Body of pancreas (tissue), 4 donors: ENCODE measurements around the gene PTPRN2. TPM values are rescaled to one million over a fixed set of nuclear protein-coding genes. Genes with fewer than 3 reads are reported as not detected.

Experiments used
- ATAC-seq: fragments of 150-250 bp; one replicate; pipeline ENCODE4 v1.9.1; 2016
- DNase-seq, 4 donors: peaks; one replicate each; pipeline ENCODE4 v3.0.0-alpha.2; 2019
- H3K27ac ChIP-seq, 4 donors: fragments of 200-600 bp; sonication (generic); 1 replicate in 3 of 4; 2 replicates in 1 of 4; pipeline versions ENCODE4 v1.5.1 to v1.6.1; 2016 to 2019; ENCODE audit warnings: mild to moderate bottlenecking in 1 of 4, mixed read lengths in 1 of 4, moderate library complexity in 1 of 4
- H3K27me3 ChIP-seq, 2 donors: fragments of 200-600 bp; sonication (generic); one replicate each; pipeline ENCODE4 v1.6.0; 2016; ENCODE audit warnings: mild to moderate bottlenecking in 1 of 2
- H3K36me3 ChIP-seq, 2 donors: fragments of 200-600 bp; sonication (generic); replicated peaks in 1 of 2; 2 replicates each; pipeline ENCODE4 v1.5.1; 2016; ENCODE audit warnings: low read depth in 2 of 2; ENCODE audit not compliant: insufficient read depth in 1 of 2
- H3K4me1 ChIP-seq: fragments of 200-600 bp; sonication (generic); one replicate; pipeline ENCODE4 v1.6.0; 2016
- H3K4me3 ChIP-seq, 2 donors: fragments of 200-600 bp; sonication (generic); 1 replicate in 1 of 2; 2 replicates in 1 of 2; pipeline ENCODE4 v1.5.1; 2016 to 2019
- H3K9me3 ChIP-seq, 3 donors: fragments of 200-600 bp; sonication (generic); 1 replicate in 2 of 3; 2 replicates in 1 of 3; pipeline ENCODE4 v1.5.1; 2016
- CTCF ChIP-seq, 7 experiments: fragments of 450-650 bp in 4 of 7; fragments of 200-600 bp in 3 of 7; sonication (generic) in 3 of 7; IDR thresholded peaks; one replicate each; pipeline ENCODE4 v1.5.1; 2016 to 2019; ENCODE audit warnings: antibody characterized with exemption in 7 of 7
- POLR2A ChIP-seq, 3 donors: fragments of 450-650 bp; IDR thresholded peaks; one replicate each; pipeline ENCODE4 v1.6.1; 2016; ENCODE audit warnings: antibody characterized with exemption in 3 of 3, mild to moderate bottlenecking in 2 of 3
- WGBS, 2 donors: methylation state at CpG; one replicate each; pipeline ENCODE4 v1.1.5; 2017; 5-methylcytosine and 5-hydroxymethylcytosine counted together
- intact Hi-C: fragments of 100-400 bp; cut with DNase I; formaldehyde crosslinking; loops from one replicate; pipeline ENCODE4 v1.15.1; 2023
- total RNA-seq, 2 donors: library from RNA; depleted of rRNA; stranded (reverse); fragments of >200 nt; gene quantifications; one replicate each; pipeline ENCODE4 v1.1.0, GENCODE V29; 2016

Gene PTPRN2
- total RNA-seq, 2 donors from 2014 or later, result 31.6 to 76.1 TPM

DNA sequence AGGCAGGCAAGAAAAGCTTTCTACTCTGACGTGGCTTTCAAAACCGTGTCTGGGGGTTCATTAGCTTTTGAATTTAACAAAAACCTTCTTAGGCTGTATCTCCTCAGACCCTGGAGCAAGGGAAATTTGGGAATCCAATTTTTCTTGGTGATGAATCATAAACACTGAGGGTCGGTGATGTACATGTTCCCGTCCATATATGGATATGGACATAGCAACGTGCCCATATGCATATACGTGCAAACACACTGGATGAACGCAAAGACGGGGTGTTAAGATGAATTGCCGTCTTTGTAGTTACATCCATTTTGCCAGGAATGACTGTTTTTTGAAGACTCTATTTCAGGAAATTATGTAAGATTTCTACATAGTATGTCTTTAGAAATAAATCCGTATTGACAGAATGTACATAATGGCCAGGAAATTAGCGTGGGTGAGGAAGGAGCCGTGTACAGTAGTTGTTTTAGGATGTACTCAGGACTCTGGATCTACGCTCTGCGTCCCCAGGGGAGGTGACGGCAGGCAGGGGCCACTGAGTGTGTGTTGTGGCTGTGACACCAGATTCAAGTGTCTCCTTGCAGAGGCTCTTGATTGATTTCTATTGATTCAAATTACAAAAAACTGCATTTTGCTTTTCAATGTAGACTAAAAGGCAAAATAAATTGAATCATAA, 1012.6 kb downstream of the PTPRN2 start:
- TF ChIP-seq CTCF (IDR thresholded peaks at IDR 0.05) (no peak), POLR2A (IDR thresholded peaks at IDR 0.05) (no peak)
- no peak overlapping the region for H3K27ac ChIP-seq
- H3K36me3 ChIP-seq, result peaks cover 0 to 2% of the 10 kb centered on the region in 2 donors
- no peak for ATAC-seq
- H3K4me1 ChIP-seq, result no peaks in the 10 kb centered on the region
- H3K27me3 ChIP-seq, result no peaks in the 10 kb centered on the region
- WGBS, 2 donors, result 84 to 93% methylated on average over 15 of the region's 15 CpGs
- DNase-seq, result no peak
- no peaks in the 10 kb centered on the region for H3K9me3 ChIP-seq
- intact Hi-C loops, result no loop called here
- H3K4me3 ChIP-seq, result no peak overlapping the region

GRCh38 chr7:157574120-157574825, 1013.4 kb downstream of the PTPRN2 start:
- WGBS, 2 donors, result 90 to 91% methylated on average over 24 of the region's 24 CpGs
- Histone ChIP-seq H3K4me3 (no peak overlapping the region), H3K27ac (no peak overlapping the region), H3K27me3 (no peaks in the 10 kb centered on the region), H3K9me3 (no peaks in the 10 kb centered on the region), H3K36me3 (peaks cover 0 to 2% of the 10 kb centered on the region in 2 donors), H3K4me1 (no peaks in the 10 kb centered on the region)
- intact Hi-C loops, result no loop called here
- DNase-seq, result no peak
- TF ChIP-seq POLR2A (IDR thresholded peaks at IDR 0.05) (no peak), CTCF (IDR thresholded peaks at IDR 0.05) (no peak)
- ATAC-seq, result no peak

DNA sequence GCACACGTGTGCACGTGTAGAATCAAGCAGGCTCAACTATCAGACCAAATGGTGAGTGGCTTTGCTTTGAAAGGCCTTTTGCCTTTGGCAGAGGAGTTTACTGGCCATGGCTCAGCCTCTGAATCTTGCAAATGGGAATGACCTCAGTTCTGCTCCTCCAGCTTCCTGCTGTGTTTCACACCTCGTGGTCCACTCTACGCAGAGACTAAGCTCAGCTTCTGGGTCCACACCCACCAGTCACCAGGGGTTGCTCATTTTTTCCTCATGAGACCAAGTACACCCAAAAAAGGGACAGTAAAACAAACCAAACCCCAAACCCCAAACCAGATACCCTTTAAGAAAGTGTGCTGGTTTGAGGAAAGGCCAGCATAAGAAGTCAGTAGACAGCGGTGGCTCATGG, 1014.4 kb downstream of the PTPRN2 start:
- 91 to 96% methylated on average over 5 of the region's 5 CpGs for WGBS, 2 donors
- TF ChIP-seq POLR2A (IDR thresholded peaks at IDR 0.05) (no peak), CTCF (IDR thresholded peaks at IDR 0.05) (no peak)
- Histone ChIP-seq H3K4me3 (no peak overlapping the region), H3K4me1 (no peaks in the 10 kb centered on the region), H3K27me3 (no peaks in the 10 kb centered on the region), H3K9me3 (no peaks in the 10 kb centered on the region), H3K27ac (no peak overlapping the region), H3K36me3 (peaks cover 0 to 2% of the 10 kb centered on the region in 2 donors)
- intact Hi-C loops, result no loop called here
- DNase-seq (no peak), ATAC-seq (no peak)

GRCh38 chr7:157572622-157573021, 1015.0 kb downstream of the PTPRN2 start:
- Histone ChIP-seq H3K4me1 (no peaks in the 10 kb centered on the region), H3K4me3 (no peak overlapping the region), H3K27me3 (no peaks in the 10 kb centered on the region), H3K27ac (no peak overlapping the region), H3K36me3 (peaks cover 0 to 2% of the 10 kb centered on the region in 2 donors), H3K9me3 (no peaks in the 10 kb centered on the region)
- TF ChIP-seq CTCF (IDR thresholded peaks at IDR 0.05) (no peak), POLR2A (IDR thresholded peaks at IDR 0.05) (no peak)
- intact Hi-C loops, result no loop called here
- 88 to 89% methylated on average over 12 to 14 of the region's 14 CpGs for WGBS, 2 donors
- DNase-seq (no peak), ATAC-seq (no peak)
